Measurements from ENCODE around the gene SDS.

The SDS gene

DNA sequence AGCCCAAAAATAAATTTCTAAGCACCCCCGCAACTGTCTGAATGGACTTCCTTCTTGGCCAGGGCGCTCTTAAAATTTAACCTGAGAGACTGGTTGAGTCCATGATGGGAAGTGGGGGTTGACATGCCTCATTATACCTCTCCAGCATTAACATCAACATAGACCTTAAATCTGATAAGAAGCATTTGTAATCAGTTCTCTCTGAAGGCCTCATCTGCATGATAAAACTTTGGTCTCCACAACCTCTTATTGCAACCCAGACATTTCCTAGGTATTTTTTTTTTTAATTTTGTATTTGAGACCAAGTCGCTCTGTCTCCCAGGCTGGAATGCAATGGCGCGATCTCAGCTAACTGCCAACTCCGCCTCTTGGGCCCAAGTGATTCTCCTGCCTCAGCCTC lies 58.4 kb downstream of the SDS start:
- DNase-seq: no peak

All from CD4-positive, alpha-beta T cell treated with Interleukin-4 for 4 hours (primary cell).